ENCODE data around the gene CDC42SE2.
A peak's percentile ranks its signal among the peaks of the same experiment; 100 is the strongest.

CDC42SE2 gene, protein sequence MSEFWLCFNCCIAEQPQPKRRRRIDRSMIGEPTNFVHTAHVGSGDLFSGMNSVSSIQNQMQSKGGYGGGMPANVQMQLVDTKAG

DNA sequence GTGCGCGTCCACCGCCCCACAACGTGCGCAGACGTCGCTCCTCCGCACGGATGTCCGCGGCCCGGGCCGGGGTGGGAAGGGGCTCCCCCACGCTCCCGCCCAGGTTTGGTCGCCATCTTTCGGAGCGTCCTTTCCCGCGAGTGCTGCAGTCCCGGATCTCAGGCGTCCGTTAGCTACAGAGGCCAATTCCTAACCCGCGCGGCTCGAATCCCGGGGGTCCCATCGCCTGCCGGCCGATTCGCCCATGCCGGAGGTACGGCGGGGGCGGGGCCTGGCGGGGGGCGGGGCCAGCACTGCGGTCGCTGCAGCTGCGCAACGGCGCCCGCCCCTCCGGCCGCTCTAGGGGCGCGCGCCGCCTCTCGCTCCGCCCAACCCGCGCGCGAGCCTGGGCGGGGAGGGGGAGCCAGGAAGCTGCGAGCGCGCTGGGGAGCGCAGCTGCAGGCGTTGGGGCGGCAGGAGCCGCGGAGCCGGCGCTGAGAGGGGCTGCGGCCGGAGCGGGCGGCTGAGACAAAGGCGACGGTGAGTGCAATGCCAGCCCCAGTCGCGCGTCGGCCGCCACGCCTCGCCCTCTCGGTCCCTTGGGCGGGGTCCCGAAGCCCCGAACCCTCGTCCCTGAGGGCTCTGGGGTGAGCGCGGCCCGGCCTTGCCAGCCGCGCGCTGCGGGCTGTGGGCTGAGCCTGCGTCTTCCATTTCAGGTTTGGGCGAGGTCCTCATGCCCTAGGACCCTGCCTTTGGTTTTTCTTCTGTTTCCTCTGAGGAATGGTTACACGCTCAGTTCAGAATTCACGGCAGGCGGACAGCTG is at the start of gene CDC42SE2:
Gene CDC42SE2 (plus strand): TSS at position 406 of the 803 bp plus-strand sequence. CDS start 95,441 bp downstream, outside the sequence.
- peak; percentile 89 for DNase-seq

DNA sequence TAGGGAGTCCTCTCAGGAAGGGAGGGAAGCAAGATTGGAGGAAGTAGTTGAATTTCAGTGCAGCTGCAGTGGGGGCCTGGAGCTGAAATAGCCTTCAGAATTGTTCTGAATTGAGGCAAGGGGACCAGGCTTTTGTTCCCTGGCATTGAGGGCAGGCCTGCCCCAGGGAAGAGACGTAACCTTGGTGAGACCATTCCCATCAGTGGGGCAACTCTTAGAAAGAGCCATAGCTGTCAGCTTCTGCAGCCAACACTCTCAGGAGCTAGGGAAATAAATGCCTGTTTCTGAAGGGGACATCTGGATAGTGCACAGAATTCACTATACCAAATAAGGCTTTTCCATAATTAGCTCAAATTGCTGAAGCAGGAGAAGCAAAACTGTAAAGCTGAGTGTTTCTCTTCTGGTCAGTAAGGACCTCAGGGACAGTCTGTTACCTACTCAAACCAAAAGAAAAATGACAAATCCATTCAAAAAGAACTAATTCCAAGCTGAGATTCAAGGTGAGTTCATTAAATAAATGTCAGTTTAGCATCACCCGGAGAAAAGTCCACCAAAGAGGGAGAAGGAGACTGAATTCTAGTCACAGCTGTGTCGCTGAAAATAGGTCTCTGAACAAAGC is 49.1 kb upstream of the CDC42SE2 start:
- DNase-seq, result no peak

DNA sequence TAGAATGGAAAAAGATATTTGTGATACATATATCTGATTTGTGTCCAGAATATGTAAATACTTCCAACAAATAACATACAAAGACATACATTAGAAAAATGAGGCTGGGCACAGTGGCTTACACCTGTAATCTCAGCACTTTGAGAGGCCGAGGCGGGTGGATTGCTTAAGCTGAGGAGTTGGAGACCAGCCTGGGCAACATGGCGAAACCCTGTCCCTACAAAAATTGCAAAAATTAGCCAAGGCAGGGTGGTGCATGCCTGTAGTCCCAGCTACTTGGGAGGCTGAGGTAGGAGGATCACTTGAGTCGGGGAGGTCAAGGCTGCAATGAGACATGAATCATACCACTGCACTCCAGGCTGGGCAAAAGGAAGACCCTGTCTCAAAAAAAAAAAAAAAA is 46.1 kb upstream of the CDC42SE2 start:
- no peak for DNase-seq

DNA sequence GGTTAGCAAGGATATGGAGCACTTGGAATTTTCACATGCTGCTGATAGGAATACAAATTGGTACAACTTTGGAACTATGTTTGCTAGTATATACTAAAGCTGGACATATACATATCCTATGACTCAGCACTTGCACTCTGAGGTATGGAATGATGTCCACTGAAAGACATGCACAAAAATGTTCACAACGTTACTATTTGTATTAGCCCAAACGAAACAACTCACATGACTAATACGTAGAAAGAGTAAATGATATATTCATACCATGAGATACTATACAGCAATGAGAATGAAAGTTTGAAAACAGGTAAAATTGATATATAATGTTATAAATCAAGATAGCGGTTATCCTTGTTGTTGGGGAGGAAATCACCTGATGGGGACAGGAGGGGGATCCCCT is 45.5 kb upstream of the CDC42SE2 start:
- DNase-seq, result no peak

DNA sequence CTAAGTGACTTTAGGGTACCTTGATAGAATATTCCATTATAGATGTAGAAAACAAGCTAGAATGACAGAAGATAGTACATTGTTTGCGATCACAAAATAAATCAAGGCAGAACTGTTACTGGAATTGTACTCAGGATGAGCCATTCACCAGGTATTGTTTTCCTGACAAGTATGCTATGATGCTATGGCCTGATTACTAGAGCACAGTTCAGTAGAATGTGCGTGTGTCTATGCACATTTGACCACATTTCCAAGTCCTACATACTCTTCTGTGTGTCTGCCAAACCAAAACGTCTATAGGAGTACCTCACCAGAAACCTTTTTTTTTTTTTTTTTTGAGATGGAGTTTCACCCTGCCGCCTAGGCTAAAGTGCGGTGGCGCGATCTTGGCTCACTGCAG is 43.3 kb upstream of the CDC42SE2 start:
- no peak for DNase-seq

DNA sequence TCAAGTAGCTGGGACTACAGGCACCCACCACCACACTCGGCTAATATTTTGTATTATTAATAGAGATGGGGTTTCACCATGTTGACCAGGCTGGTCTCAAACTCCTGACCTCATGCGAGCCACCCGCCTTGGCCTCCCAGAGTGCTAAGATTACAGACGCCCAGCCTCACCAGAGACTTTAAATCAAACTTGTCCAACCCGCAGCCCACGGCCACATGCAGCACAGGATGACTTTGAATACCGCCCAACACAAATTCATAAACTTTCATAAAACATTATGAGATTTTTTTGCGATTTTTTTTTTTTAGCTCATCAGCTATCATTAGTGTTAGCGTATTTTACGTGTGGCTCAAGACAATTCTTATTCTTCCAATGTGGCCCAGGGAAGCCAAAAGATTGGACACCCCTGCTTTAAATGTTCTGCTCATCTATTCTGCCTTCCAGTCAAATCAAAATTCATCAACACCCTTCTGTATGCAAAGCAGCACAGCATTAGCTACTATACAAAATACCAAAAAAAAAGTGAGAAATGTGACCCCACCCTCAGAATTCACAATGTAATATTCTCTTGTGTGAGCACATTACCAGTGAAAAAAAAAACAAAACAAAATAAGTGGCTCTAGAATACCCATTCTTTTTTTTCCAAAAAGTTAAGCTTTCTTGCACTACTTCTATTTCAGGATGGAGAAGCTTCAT is 42.7 kb upstream of the CDC42SE2 start:
- no peak for DNase-seq

DNA sequence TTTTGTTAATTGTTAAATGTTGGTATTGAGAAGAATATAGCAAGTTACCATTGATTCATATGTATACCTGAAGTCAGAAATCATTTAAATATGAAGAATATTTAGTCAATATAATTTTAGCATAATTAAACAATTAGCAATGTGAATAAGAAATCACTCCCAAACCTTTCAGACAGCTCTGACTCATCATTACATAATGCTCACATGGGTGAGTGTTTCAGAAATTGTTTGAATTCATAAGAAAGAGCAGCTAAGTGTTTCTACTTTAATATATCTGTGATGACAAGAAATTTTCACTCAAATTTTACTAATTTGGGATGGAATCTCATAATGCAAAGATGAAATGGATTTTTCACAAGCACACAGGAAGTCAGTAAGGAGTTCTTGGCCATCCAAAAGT is 42.0 kb upstream of the CDC42SE2 start:
- DNase-seq, result no peak

DNA sequence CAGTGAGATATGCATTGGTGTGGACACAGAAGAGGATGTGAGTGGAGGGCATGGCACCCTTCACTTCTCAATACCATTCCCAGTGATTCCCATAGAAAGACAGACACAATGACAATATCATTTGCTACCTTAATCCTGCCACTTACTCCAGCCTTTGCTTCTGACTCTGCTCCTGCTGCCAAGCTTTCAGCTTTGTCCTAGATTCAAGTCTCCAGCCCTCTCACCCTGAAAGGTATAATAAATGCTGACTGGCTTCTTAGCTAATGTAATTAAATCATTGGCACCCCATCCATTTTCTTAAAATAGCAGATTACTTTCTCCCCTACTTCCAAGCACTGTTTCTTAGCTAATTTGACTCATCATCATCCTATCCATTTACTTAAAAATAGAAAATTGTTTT is 41.1 kb upstream of the CDC42SE2 start:
- DNase-seq, result no peak

DNA sequence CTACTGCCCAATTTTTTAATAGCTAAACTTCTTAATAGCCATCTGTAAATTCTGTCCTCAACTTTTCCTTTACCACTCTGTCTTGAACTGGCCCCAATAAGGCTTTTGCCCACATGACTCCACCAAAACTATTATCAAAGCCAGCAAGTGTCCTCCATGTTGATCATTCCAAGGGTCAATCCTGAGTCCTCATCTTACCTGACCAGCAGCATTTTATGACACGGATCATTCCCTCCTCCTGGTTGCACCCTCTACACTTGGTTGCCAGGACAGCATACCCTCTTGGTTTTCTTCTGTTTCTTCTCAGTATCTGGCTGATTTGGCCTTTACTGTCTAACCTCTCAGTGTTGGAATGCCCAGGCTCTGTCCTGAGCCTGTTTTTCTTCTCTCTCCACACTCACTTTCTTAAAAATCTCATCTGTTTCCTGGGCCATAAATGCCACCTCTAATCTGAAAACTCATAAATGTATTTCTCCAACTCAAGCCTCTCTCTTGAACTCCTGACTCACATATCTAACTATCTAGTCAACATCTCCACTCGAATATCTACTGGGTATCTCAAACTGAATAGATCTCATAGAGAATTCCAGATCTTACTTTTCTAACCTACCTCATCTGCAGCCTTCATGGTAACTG is 40.0 kb upstream of the CDC42SE2 start:
- DNase-seq, result no peak

DNA sequence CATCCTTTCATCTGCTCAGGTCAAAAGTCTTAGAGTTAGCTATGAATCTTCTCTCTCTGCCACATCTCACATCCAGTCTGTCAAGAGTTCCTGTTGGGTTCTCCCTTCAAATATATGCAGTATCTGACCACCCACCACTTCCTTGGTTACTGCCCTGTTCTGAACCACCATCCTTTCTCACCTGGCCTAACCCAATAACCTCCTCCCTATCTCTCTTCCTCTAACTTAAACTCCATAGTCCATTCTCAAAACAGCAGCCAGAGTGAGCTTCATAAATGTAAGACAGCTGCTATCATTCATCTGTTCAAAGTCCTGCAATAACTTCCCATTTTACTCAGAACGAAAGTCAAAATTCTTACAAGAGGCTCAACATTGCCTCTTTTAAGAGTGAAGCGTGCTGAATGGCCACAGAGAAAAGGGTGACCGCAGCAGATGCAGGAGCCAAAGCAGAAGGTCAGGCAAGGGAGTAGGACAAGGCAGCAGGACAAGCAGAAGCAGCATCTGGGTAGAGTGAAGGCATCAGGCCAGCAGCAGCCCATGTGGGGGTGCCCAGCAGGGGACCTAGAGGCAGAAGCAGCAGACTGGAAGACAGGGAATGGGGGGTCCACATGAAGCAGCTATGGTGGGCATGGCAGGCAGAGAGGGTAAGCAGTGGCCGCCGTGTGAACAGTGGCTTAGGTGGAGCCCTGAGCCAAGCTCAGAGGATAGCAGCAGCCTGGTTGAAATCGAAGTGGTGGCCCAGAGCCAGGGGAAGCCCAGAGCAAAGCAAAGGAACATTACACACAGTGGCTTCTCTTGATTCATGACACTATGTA is 39.3 kb upstream of the CDC42SE2 start:
- peak; percentile 45 for DNase-seq

DNA sequence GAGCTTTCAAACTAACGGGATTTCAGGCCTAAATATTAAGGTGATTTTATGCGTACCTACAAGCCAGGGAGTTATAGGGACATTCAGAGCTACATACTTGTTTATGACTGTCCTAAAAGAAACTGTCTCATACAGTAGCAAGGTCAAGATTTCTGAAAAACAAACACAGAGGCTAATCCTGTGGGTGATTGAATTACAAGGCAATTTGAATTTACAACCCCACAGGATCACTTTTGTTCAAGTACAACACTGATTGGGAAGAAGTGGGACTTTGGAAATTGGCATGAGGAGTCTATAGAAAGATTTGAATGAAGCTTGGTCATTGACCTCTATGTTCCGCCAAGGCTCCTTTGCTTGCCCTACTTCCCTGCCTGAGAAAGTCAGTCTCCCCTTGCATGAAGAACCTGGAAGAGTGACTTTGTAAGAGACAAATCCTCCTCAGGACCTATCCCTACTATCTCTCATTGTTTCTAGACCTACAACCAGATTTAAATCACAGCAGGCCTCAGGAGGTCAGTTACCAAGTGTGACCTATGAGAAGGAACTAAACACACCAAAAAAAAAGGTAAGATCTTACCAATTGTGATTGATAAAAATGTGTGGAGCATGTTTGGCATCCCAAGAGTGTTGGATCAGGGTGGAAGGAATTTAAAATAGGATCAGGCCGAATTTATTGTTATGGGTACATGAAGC is 38.4 kb upstream of the CDC42SE2 start:
- no peak for DNase-seq

DNA sequence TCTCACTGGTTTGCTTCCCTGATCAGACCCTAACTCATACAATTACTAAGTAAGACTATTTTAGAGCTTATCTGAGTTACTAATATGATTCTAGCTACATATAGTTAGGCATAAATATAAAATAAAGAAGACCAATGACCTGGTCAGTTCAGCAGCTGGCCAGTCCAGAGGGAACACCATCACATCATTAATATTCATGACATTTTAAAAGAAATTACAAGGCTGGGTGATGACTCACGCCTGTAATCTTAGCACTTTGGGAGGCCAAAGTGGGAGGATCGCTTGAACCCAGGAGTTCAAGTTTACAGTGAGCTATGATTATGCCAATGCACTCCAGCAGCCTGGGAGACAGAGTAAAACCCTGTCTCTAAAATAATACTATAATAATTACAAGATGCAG is 37.0 kb upstream of the CDC42SE2 start:
- DNase-seq, result no peak

DNA sequence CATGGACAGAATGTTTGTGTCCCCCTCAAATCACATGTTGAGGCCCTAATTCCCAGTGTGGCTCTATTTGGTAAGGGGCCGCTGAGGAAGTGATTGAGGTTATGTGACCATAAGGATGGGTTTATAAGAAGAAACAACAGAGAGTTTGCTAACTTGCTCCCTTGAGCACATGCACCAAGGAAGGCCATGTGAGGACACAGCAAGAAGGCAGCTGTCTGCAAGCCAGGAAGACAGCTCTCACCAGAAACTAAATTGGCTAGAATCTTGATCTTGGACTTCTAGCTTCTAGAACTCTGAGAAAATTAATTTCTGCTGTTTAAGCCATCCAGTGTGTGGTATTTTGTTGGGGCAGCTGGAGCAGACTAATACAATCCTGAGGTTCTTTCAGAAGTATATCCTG is 35.2 kb upstream of the CDC42SE2 start:
- no peak for DNase-seq

DNA sequence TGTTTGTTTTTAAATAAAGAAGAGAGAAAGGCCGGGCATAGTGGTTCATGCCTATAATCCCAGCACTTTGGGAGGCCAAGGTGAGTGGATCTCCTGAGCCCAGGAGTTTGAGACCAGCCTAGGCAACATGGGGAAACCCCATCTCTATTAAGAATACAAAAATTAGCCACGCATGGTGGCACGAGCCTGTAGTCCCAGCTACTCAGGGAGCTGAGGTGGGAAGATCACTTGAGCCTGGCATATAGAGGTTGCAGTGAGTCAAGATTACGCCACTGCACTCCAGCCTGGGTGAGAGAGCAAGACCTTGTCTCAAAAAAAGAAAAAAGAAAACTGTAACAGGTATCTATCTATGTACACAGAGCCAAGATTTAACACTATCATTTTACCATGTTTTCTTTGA is 34.2 kb upstream of the CDC42SE2 start:
- no peak for DNase-seq

DNA sequence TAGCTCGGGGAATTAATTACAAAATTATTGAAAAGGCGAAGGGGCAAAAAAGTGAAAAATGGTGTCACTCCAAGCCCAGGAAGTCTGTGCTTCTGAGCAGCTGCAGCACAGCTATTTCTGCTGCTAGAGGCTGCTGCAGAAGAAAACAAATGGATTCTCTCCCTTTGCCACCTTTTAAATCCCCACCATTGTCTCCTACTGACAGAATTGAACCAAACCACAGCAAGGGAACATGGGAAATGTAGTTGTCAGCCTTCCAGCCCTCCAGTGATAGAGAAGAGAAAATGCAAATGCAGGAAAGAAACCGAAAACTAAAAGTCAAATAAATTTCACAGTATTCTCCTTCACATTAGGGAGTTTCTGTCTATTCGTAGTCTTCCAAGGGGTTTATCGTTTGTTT is 33.4 kb upstream of the CDC42SE2 start:
- DNase-seq, result no peak

DNA sequence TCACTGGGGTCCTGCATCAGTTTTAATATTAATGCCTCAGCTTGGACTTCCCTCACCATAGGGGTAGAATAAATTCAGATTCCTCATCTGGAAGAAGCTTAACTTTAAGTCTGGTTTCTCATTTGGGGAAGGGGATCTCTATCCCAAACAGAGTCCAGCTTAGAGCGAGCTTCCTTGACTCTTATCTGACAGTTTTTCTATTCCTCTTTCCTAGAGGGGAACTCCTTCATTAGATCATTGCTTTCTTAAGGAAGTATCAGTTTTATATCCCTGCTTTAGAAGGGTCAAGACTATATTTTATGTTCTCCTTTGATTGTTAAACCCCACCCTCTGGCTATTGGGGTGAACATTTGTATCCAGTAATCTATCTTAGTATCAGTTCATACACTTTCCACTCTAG is 24.2 kb upstream of the CDC42SE2 start:
- DNase-seq, result no peak

DNA sequence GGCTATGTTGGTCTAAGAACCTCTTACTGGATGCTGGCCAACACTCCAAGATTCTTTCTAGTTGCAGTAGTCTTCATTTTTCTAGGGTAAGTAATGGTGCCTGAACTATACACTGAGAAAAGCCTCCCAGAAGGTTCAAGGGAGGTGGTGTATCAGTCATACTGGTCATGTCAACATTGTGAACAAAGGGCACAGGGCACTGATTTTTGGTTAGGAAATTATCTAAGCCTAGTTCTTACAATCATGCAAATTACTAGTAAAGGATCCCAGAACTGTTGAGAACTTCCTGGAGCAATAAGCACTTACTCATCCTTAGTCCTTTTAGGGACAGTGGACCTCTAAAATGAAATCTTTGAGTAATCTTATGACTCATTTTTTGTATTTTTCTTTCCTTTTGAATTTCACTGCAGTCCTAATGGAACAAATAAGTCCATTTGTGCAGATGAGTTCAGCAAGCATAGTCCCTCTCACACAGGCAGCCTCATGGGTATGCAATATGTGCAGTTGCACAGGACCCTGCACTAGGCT is 21.1 kb upstream of the CDC42SE2 start:
- no peak for DNase-seq

DNA sequence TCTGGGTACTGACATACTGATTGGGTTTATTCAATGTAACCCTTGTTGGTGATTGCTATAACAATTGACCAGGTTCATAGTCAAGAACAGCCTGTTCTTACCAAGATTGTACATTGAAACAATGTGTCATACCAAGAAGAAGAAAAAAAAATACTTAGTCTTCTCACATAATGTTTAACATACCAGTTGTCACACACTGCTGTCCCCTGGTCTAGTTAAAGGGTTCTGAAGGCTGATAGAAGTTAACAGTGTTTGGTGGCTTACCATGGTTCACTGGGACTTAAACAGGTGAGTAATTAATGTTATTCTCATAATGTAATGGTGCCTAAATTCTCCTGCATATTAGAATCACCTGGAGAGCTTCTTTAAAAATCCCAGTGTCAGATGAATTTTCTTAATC is 18.5 kb upstream of the CDC42SE2 start:
- DNase-seq, result no peak

DNA sequence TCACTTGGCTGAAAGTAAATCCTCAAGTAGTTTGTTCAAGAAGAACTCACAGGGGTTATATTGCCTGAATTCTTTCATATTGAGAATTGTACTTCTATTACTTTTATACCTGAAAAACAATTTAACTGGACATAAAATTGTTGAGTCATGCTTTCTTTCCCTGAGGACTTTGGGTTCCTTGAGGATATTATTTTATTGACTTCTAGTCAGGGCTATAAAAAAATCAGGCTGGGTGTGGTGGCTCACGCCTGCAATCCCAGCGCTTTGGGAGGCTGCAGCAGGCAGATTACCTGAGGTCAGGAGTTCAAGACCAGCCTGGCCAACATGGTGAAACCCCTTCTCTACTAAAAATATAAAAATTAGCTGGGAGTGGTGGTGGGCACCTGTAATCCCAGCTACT is 17.9 kb upstream of the CDC42SE2 start:
- no peak for DNase-seq

DNA sequence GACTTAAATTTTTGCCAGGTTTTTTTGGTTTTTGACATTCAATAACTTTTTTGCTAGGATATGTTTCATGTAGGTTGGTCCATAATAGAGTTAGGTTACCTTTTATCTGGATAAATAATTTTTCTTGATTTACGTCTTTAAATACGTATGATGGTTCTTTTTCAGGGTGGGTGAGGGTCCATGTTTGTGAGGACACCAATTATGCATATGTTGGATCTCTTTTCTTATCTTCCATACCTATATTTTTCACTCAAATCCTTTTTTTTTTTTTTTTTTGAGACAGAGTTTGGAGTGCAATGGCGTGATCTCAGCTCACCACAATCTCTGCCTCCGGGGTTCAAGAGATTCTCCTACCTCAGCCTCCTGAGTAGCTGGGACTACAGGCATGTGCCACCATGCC is 17.3 kb upstream of the CDC42SE2 start:
- DNase-seq, result no peak

DNA sequence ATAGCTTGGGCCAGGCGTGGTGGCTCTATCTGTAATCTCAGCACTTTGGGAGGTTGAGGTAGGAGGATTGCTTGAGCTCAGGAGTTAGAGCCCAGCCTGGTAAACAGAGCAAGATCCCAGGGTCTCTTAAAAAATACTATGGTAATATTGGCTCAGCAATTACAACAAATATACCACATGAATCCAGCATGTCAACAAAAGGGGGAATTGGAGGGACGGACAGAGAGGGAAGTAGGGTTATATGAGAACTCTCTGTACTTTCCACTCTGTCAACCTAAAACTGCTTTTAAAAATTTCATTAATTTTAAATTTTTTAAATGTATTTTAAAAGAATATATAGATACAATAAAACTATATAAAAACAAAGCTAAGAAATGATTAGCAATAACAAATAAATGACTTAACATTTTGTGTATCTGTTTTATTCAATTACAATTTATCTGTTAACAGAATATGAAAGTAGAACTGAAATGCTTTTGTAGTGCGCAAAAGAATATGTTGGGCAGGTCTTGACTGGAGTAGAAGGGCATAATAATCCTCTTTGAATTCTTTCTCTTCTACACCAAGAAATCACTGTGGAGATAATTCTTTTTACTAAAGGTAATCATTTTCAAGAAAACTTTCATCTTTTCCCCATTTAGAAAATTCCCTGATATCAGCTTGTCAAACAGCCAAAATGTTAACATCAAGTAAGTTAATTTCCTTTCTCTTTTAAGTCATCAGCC is 12.9 kb upstream of the CDC42SE2 start:
- DNase-seq, result no peak
